ENCODE measurements around the gene WT1. TPM values are rescaled to one million over a fixed set of nuclear protein-coding genes. Genes with fewer than 3 reads are reported as not detected.

Gene WT1
- total and polyA plus RNA-seq, 2 donors (not counting 3 experiments of a cell fraction or from before 2014, with no cell fraction given), result not detected

- BruUV-seq (replicated peaks), result no TSS peak
- no peak overlapping the region for H3K4me2 ChIP-seq (ENCODE audit: insufficient read depth, low read length)
- no peak overlapping the region for H3K4me3 ChIP-seq (replicated peaks in 1 of 3; ENCODE audit: insufficient read depth in 1 of 3, low read depth in 1 of 3, low read length in 3 of 3)
- H3K27ac ChIP-seq (ENCODE audit: insufficient read depth, low read depth, low read length), result no peak overlapping the region
- no peaks in the 10 kb centered on the region for H3K4me1 ChIP-seq (ENCODE audit: control insufficient read depth, extremely low read depth, insufficient read depth, low read length)
- intact Hi-C loops (cut with micrococcal nuclease), result no loop called here
- H3K79me2 ChIP-seq (ENCODE audit: control insufficient read depth, insufficient read depth, low read length), result no peaks in the 10 kb centered on the region
- FAIRE-seq, result no peak
- POLR2A ChIA-PET, result no interaction called here
- H3K27me3 ChIP-seq (ENCODE audit: control insufficient read depth in 2 of 2, insufficient read depth in 2 of 2, low read length in 2 of 2), result no peaks in the 10 kb centered on the region
- no peak for DNase-seq (ENCODE audit: low read depth, low spot score)
- H4K20me1 ChIP-seq (replicated peaks; ENCODE audit: control insufficient read depth, extremely low read depth, insufficient read depth, low read length), result no peaks in the 10 kb centered on the region
- H3K9me1 ChIP-seq (replicated peaks; ENCODE audit: control insufficient read depth, extremely low read depth, insufficient read depth, low read length), result no peaks in the 10 kb centered on the region
- TF ChIP-seq EZH2 (IDR thresholded peaks at IDR 0.05; ENCODE audit: borderline replicate concordance, low read depth, low read length, severe bottlenecking), result no peak
- no peak for TF ChIP-seq POLR2A (IDR thresholded peaks at IDR 0.05; ENCODE audit: low read depth, low read length)
- TF ChIP-seq JUN (IDR thresholded peaks at IDR 0.05; ENCODE audit: borderline replicate concordance, insufficient read depth, insufficient read length, low read depth), result no peak
- no peak for TF ChIP-seq GATA2 (IDR thresholded peaks at IDR 0.05; ENCODE audit: insufficient read depth, insufficient read length, low read depth, low read length)
- TF ChIP-seq POLR2AphosphoS5 (IDR thresholded peaks at IDR 0.05; ENCODE audit: insufficient read depth, low read depth, low read length), result no peak
- TF ChIP-seq MYC (IDR thresholded peaks at IDR 0.05; ENCODE audit: low read depth, low read length), result no peak
- TF ChIP-seq CTCF (IDR thresholded peaks at IDR 0.05; ENCODE audit: extremely low read depth in 1 of 2, insufficient read depth in 1 of 2, low read depth in 1 of 2, low read length in 2 of 2), result no peak
- CTCF ChIA-PET, result interaction anchor here (0.6 kb wide), 1 partner anchor 518 kb away, joined by 3 read pairs; no protein-coding TSS in a partner anchor
- no peak overlapping the region for H2AFZ ChIP-seq (ENCODE audit: low read depth, low read length)
- dilution Hi-C loops (cut with MboI; ENCODE audit: extremely low pct_ligation_motif_present, low sequenced_read_pairs), result no loop called here
- no peak overlapping the region for H3K9ac ChIP-seq (replicated peaks; ENCODE audit: extremely low read depth, insufficient read depth, low read length)
- H3K9me3 ChIP-seq (replicated peaks; ENCODE audit: control insufficient read depth, insufficient read depth, low read length), result no peaks in the 10 kb centered on the region
- no peaks in the 10 kb centered on the region for H3K36me3 ChIP-seq (ENCODE audit: control insufficient read depth in 2 of 2, extremely low read depth in 1 of 2, insufficient read depth in 2 of 2, low read length in 2 of 2)
Measured at GRCh38 chr11:32388365-32388764, 47.0 kb downstream of the WT1 start.

Measured in endothelial cell of umbilical vein (primary cell).